Measurements from ENCODE around the gene CEP104. TPM values are rescaled to one million over a fixed set of nuclear protein-coding genes. Genes with fewer than 3 reads are reported as not detected.

Gene CEP104
- 19.8 and 24.2 TPM in 2 replicates for total RNA-seq

DNA sequence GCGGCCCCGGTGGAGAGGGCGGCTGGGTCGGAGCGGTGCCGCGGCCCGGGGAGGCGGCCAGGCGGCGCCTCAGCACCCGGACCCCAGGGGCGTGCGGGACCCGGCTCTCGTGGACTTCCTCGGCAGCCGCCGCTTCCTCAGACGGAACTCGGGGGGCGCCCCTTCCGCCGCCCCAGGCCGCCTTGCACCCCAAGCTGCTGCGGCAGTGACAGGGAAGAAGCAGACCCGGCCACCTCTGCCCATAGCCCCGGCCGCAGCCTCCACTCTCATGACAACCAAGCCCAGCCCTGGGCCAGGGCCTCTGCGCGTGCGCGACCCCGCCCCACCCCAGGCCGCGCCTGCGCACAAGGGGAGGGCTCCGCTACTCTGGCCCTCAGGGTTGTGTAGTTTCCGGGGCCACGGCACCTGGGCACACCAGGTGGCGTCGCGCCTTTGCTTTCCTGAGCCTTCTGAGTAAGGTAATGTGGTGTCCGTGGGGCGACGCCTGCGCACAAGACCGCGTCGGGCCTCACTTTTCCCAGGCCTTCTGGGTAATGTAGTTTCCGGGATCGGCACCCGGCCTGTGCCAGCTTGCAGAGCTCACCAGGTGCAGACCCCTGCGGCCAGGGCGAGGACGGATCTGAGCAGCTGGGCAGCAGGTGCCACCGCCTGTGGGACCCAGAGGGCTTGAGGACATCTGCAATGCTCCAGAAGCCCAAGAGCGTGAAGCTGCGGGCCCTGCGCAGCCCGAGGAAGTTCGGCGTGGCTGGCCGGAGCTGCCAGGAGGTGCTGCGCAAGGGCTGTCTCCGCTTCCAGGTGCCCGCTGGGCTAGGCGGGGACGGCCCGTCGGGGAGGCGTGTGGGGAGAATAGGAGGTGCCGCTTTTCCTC, at the start of gene CEP104, which contains the start of gene DFFB:
TSS of gene CEP104 (minus strand) at position 289 of the 868 bp plus-strand sequence. CDS start 4,804 bp downstream, outside the sequence.
TSS of gene DFFB (plus strand) at position 554 of the 868 bp plus-strand sequence. CDS start at position 682, 128 bp downstream.

DNA sequence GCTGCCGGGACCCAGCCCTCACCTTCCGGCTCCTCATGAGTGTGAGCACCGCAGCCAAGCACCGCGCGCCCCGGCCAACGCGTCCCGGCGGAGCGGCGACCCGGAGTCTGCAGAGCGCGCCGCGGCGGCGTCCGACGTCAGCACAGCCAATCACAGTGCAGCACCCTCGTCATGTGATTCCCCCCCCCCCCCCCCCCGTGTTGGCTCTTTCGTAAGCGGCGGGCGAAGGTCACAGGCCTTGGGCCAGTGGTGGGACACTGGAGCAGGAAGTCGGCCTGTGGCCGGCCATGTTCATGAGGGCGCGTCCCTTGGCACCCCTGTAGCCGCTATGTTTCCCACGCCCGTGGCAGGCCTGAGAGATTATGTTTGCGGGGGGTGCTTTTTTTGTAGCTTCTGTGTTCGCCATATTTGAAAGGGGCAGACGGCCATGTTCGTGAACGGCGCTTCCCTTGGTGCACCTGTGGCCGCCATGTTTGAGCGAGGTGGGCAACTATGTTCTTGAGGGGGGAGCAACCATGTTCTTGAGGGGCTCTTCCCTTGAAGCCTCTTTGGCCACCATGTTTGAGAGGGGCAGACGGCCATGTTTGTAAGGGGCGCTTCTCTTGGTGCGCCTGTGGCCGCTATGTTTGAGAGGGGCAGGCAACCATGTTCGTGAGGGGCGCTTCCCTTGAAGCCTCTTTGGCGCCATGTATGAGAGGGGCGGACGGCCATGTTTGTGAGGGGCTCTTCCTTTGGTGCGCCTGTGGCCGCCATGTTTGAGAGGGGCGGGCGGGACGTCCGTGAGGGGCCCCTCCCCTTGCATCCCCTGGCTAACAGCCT, 43.3 kb upstream of the CEP104 start, which contains the start of gene C1orf174:
TSS of gene C1orf174 (minus strand) at position 123 of the 819 bp plus-strand sequence. CDS start at position 37, 86 bp downstream.

DNA sequence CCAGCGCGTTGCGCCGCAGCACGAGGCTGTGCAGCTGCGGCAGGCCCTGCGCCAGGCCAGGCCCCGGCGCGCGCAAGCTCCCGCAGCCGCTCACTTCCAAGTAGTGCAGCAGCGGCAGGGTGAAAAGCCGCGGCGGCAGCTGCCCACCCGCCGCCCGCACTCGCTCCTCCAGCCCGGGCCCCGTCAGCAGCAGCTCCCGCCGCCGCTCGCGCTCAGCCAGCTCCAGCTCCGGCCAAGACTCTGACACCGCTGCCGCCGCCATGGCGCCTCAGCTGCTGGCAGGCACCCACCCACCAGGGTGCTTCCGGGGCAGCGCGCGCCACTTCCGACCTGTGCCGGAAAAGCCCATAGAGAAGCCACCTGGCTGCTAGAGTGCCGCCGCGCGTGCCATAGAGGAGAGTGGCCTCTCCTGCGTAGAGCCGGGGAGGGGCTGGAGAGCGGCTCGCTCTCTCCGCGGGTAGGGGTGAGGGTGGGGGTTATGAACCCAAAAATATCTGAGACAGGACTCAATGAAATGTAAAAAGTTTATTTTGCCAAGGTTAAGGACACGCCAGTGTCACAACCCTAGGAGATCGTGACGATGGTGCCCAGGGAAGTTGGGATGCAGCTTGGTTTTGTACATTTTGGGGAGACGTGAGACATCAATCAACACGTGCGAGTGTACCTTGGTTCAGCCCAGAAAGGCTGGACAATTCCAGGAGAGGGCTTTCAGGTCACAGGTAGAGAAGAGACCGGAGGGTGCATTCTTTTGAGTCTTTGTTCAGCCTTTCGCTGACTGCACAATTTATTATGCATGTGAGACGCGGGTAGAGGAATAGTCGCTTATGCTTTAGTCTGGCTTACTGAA, 60.6 kb downstream of the CEP104 start, which contains the start of gene LRRC47:
TSS of gene LRRC47 (minus strand) at position 284 of the 847 bp plus-strand sequence. CDS start at position 262, 22 bp downstream.

DNA sequence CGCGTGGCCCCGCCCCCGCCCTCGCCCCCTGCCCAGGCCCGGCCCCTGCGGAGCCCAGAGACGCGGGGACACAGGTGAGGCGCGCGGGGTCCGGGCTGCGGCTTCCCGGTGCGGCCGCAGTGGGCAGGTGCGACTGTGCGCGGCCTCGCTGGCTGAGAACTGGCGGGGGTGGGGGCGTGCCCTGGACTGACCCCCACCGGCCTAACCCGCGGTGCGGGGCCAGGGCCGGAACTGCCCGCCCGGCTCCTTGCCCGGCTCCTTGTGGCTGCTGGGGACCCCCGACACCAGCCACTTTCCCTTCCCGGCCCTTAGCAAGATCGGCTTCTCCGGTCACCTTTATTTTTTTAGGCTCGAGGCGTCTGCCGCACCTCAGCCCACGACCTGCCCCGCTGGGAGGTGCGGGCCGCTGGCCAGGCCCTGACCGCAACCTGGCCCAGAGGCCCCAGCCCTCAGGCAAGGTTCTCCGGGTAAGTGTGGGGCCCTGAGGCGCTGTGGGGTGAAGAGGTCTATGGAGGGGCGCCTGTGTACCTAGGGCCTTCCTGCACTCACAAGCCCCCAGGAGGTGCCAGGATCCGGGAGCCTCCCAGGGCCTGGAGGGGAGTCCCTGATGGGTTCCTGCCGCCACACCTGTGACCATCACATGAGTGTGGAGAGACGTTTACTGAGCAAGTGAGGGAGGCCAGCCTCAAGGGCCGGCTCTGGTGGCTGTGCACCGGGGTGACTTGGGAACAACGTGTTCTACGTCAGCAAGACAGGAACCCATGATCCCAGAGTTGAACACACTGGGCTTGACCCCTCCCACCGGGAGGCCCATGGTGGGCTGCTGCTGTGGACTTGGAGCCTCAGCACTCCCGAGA, 84.1 kb downstream of the CEP104 start, which contains the start of gene SMIM1:
TSS of gene SMIM1 (plus strand) at position 35 of the 857 bp plus-strand sequence. CDS start 2,625 bp downstream, outside the sequence.

Small RNAs within 50 kb of the gene (small RNA-seq; reads per million reads assigned to genes)
- gene RN7SL574P: not detected

Other genes with a start within 250 kb of the CEP104 start
- 16.6 and 19.2 TPM in 2 replicates for gene MEGF6, start 245.7 kb downstream of the CEP104 start, total RNA-seq
- gene TPRG1L, start 232.2 kb downstream of the CEP104 start, total RNA-seq: 17.8 and 20.6 TPM in 2 replicates
- gene WRAP73, start 207.1 kb downstream of the CEP104 start, total RNA-seq: 12.3 and 12.7 TPM in 2 replicates
- not detected in 2 replicates for gene TP73, start 204.7 kb downstream of the CEP104 start, total RNA-seq
- gene CCDC27, start 104.8 kb downstream of the CEP104 start, total RNA-seq: not detected in 2 replicates
- gene SMIM1, start 84.5 kb downstream of the CEP104 start, total RNA-seq: 0.49 and 2.7 TPM in 2 replicates
- gene LRRC47, start 60.7 kb downstream of the CEP104 start, total RNA-seq: 37.6 and 38.3 TPM in 2 replicates
- 6.7 and 7.5 TPM in 2 replicates for gene DFFB, start 265 bp upstream of the CEP104 start, total RNA-seq
- 30.7 and 33.6 TPM in 2 replicates for gene C1orf174, start 43.1 kb upstream of the CEP104 start, total RNA-seq